Left hindlimb (tissue), 1 donor: Measurements from ENCODE around the gene NSUN4.

Experiments
- DNase-seq: peaks from one replicate; pipeline ENCODE4 v3.0.0-alpha.2; 2018

Gene NSUN4

DNA sequence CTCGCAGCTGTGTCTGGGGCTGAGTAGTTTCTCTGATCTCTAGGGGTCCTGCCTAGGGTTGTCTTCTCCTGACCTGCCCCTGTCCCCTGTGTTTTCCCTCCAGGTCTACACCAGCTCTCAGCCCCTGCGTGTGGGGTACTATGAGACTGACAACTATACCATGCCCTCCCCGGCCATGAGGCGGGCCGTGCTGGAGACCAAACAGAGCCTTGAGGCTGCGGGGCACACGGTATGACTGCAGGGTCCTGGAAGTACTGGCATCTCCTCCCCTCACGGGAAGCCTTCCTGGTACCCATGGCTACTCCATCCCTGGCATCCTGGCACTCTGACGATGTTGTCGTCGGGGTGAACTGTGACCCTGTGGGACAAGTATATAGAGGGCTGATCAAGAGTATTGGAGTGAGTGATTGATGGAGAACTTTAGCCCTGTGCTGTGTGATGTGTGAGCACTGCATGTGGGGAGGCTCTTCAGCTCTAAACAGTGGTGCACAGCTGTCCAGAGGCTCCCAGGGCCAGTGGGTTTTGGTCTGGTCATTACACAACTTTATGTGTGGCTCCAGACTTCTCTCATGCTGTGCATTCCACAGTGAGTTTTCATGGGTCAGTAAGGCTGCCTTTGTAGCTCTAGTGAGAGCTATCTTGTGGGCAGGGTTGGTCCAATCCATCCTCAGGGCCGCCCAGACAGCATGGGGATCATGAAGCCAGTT is 67.9 kb downstream of the NSUN4 start:
- no peak for DNase-seq

DNA sequence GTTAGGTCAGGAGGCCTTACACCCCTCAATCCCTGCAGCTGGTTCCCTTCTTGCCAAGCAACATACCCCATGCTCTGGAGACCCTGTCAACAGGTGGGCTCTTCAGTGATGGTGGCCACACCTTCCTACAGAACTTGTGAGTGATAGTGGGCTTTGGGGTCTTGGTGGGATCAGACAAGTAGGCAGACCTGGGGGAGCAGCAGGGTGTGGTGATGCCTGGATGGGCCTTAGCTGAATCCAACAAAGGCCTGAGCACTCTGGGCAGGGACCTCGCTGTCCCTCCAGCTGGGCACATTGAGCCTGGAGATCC is 68.4 kb downstream of the NSUN4 start:
- DNase-seq, result no peak

DNA sequence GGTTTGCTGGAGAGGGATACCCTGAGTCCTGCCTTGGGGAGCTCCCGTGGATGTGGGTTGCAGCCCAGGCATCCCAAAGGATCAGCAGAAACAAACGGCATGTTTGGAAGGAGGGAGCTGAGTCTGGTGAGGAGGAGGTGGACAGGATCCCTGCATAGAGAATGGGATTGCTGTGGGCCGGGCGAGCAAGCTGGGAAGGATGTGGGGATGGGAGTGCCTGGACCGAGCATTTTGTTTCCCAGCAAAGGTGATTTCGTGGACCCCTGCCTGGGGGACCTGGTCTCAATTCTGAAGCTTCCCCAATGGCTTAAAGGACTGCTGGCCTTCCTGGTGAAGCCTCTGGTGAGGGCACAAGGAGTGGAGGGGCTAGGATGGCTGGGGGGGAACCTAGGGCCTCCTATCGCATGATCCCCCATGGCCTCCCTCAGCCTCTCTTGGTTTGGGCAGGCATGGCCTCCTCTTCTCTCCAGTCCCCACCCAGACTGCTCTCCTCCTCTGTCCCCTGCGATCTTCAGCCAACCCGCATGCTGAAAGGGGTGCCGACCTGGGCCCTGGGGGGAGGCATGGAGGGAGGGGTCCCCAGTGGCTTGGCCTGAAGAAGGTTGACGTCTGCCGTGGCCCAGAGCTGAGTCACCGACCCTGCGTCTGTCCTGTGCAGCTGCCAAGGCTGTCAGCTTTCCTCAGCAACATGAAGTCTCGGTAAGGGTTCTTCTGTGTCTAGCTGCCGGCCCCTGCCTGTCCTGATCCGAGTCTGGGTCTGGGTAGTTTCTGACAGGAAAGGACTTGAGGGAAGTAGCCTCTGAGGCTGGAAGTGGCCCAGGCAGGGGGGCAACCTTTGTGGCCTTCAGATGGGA is 69.8 kb downstream of the NSUN4 start:
- DNase-seq, result no peak

DNA sequence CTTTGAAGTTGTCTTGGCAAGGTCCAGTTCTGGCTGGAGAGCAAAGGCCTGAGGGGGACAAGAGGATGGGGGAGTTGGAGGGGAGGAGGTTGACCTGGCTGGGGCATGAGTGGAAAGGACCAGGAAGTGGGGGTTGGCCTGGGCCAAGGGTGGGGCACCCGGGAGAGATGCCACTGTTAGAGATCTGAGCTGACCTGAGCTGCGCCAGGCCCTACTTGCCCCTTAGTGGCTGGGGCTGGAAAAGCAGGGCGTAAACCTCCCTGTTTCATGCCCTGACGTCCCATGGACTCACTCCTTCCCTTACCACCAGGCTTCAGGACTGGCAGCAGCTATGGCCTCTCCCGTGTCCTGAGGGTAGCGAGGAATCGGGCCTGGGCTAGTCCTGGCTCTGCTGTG is 70.4 kb downstream of the NSUN4 start:
- DNase-seq, result no peak
